Posterior vena cava (tissue), 2 donors: ENCODE results near the gene MYLK4. TPM values are rescaled to one million over a fixed set of nuclear protein-coding genes. Genes with fewer than 3 reads are reported as not detected.

Experiments used
- DNase-seq: peaks from one replicate; pipeline ENCODE4 v3.0.0-alpha.2; 2020; ENCODE audit warnings: low spot score
- intact Hi-C, 2 donors: fragments of 100-400 bp; cut with DNase I; formaldehyde crosslinking; loops; one replicate each; pipeline versions ENCODE4 v1.14.1 to v1.14.2; 2022 to 2023
- total RNA-seq, 2 donors: library from RNA; stranded (reverse); fragmentation: NEBNext Ultra II Directional; extraction: Animal tissue kit (Norgen Biotek cat#: 25700); gene quantifications; one replicate each; pipeline ENCODE4 v1.2.1, GENCODE V29; 2021
- donor health status: DM: yes; HTN: yes; CAD: no.
- donor health status: DM: yes; HTN: yes; CAD: no.

Gene MYLK4
- total RNA-seq, 2 donors from 2014 or later: 0.67 to 0.74 TPM

- intact Hi-C loops: no loop called here
- no peak for DNase-seq
Observed at GRCh38 chr6:2718334-2719092, 32.2 kb downstream of the MYLK4 start.

- intact Hi-C loops: no loop called here
- no peak for DNase-seq
Observed at GRCh38 chr6:2716936-2717700, 33.6 kb downstream of the MYLK4 start.

GRCh38 chr6:2715737-2716136, 35.0 kb downstream of the MYLK4 start:
- intact Hi-C loops: no loop called here
- no peak for DNase-seq

DNA sequence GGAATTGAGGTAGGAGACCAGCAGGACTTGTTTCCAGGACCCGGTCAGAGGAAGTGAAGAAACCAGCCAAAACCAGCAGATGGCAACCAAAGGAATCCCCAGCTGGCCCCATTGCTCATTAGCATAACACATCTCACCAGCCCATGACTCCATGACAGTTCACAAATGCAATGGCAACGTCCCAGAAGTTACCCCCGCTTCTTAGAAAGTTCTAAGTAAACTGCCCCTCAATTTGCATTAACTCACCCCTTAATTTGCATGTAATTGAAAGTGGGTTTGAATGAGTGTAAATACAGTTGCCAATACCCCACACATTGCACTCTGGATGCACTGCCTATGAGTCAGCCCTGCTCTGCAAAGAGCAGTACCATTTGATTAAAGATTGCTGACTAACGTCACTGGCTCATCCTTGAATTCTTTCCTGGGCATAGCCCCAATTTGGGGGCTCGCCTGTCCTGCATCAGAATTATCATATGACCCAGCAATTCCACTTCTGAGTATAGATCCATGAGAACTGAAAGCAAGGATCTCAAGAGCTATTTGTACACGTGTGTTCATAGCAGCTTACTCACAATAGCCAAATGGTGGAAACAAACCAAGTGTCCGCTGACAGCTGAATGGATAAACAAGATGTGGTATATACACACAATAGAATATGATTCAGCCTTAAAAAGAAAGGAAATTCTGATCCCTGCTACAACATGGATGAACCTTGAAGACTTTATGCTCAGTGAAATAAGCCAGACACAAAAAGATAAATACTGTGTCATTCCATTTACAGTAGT, 36.4 kb downstream of the MYLK4 start:
- no peak for DNase-seq
- intact Hi-C loops: no loop called here

GRCh38 chr6:2713473-2714110, 37.1 kb downstream of the MYLK4 start:
- intact Hi-C loops: no loop called here

GRCh38 chr6:2712102-2712501, 38.6 kb downstream of the MYLK4 start:
- no peak for DNase-seq
- intact Hi-C loops: no loop called here

More at GRCh38 chr6:2713473-2714110, 37.1 kb downstream of the MYLK4 start:
- no peak for DNase-seq

GRCh38 chr6:2710412-2710811, 40.3 kb downstream of the MYLK4 start:
- DNase-seq: no peak
- intact Hi-C loops: no loop called here

DNA sequence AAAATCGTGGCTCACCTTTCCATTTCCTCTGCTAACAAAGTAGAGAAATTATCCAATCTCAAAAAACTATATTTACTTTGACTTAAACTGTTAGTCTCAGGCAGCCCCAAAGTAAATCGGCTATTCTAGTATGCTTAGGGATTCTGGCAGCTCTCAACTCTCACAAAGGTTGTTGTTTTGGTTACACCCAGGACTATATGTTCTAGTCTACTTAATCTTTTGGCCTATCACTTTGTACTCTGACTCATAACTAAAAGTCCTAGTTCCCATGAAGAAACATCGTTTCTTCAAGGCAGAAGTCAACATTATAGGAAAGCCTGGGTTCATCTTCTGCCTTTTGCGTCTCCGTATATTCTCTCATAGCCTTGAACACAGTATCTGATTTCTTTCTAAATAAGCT, 42.3 kb downstream of the MYLK4 start:
- intact Hi-C loops: no loop called here
- no peak for DNase-seq

DNA sequence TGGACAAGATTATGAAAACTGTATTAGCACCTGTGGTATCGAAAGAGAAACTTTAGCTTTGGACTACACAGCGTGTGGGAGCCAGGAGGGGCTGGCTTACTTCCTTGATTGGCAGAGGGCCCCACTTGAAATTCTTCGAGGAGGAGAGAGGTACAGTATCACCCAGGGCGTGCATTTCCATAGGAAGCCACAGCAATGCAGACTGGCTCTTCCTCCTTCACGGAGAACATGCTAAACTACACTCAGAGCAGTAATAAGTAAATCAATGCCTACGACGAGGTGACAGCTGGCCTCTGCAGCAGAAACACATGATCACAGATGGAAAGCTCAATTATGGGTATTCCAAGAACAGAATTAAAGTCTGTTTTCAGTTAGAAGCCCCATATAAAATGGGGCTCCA, 44.2 kb downstream of the MYLK4 start:
- no peak for DNase-seq
- intact Hi-C loops: no loop called here

GRCh38 chr6:2705256-2705655, 45.5 kb downstream of the MYLK4 start:
- intact Hi-C loops: no loop called here
- DNase-seq: no peak

GRCh38 chr6:2697291-2697690, 53.4 kb downstream of the MYLK4 start:
- intact Hi-C loops: no loop called here

GRCh38 chr6:2695454-2696095, 55.1 kb downstream of the MYLK4 start:
- intact Hi-C loops: no loop called here
- DNase-seq: no peak

More at GRCh38 chr6:2697291-2697690, 53.4 kb downstream of the MYLK4 start:
- no peak for DNase-seq

DNA sequence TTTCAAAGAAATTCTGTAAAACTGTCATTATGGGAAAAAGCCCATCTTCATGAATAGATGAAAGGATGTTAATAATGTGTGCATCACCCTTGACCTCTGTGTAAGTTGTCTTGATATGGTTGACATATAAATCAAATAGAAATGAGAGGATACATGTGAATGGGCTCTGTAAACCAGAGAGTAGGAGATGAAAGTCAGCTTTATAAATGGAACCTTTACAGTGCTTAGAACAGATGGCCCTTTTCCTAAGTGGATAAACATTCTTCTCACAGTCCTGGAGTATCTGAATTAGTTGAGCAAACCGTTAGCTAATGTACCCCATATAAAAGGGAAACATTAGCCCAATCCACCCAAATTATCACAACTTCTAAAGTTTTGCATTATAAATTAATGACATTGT, 57.5 kb downstream of the MYLK4 start:
- DNase-seq: no peak
- intact Hi-C loops: no loop called here

DNA sequence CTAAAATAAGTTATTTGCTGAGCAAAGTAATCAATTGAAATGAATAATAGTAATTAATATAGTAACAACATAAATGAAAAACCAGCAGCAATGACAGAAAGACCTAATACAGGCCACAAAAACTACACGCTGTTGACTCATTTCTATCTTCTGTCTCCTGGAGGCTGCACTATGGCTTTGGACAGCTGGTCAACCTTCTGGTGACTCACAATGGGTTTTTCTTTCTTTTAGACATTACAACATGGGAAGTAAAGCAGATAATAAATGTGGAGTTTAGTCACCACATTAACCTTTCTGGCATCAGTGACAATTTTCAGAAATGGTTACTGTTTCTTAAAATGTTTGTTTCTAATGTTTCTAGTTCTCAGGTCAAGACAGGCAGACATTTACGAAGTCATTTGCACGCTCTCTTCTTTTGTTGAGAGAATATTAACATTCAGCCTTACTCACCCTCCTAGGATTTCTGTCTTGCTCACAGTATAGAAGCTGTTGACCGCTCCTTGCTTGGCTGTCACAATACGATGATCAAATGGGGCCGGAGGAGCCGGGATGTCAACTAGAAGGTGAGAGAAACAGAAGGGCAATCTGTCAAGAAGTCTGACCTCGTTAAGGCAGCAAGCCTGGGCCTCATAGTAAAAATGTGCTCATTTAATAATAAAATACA, 62.2 kb downstream of the MYLK4 start:
- DNase-seq: no peak
- intact Hi-C loops: no loop called here

DNA sequence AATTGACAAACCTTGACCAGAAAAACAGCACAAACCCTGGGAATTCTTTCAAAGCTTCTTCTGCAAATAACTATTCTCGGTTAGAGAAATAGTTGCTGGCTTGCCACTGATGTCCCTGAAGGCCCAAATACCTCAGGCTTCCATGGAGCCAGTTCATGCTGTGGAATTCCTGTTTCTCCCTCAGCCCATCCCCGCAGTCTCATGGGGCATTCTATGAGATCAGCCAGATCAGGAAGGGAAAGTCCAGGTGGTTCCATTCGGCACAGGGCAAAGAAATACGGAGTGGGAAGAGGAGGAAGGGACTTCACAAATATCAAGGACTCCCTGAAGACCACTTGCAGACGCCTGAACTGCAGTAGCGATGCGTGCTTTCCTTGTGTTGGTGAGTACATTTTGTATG, 63.3 kb downstream of the MYLK4 start:
- DNase-seq: no peak
- intact Hi-C loops: no loop called here

GRCh38 chr6:2686515-2686914, 64.2 kb downstream of the MYLK4 start:
- intact Hi-C loops: no loop called here
- no peak for DNase-seq

DNA sequence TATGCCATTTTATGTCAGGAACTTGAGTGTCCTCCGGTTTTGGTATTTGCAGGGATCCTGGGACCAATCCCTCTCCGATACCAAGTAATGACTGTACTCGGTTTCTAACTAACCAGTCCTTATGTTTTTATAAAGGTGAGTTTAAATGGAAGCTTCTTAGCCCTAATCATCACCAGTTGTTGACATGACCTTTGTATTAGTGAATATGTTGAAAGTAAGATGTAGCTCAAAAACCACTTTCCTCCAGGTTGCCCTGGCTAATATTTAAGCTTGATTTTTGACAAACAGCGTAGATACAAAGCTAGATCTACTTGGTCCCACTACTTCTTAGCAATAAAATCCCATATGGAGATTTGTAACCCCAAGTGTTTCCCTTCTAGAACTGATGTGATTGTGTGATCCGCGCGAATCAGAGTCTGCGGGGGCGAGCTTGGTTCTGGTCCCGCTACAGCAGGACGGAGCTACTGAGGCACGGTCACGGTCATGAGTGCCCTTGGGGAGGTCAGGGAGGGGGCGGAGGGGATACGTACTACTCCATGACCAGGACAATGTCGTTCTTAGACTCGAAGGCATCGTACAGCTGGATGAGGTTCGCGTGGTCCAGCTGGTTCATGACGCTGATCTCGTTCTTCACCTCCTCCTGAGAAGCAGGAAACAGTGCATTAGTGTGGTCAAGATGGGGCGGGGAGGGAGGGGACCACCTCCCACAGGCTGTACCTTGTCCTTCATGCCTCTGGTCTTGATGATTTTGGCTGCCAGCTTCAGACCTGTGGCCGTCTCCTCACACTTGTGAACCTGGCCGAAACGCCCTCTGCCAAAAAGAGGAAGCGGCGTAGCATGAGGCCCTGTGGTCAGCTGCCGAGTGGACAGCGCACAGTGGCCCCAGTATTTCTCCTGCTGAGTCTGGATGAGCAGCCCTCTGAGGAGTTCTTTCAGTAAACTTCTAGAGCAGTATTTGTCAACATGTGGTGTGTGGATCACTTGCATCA, 65.7 kb downstream of the MYLK4 start:
- intact Hi-C loops: no loop called here

More for the DNA sequence above, 65.7 kb downstream of the MYLK4 start:
- no peak for DNase-seq
